Stimulated activated naive CD4-positive, alpha-beta T cell treated with Interleukin-2 at 50 U/mL for 16 hours (primary cell): Measurements from ENCODE around the gene FAM171A1.
"Not testable (repeated sequence)": the region's sequence is repeated elsewhere in the genome, so short reads cannot be mapped to it uniquely, and the experiment has no call there.

ENCODE experiments used
- DNase-seq: peaks from one replicate; lab custom pipeline; 2025; lab: John Stamatoyannopoulos, UW

The FAM171A1 gene

GRCh38 chr10:15290150-15290549 lies 80.9 kb downstream of the FAM171A1 start:
- DNase-seq = no peak

DNA sequence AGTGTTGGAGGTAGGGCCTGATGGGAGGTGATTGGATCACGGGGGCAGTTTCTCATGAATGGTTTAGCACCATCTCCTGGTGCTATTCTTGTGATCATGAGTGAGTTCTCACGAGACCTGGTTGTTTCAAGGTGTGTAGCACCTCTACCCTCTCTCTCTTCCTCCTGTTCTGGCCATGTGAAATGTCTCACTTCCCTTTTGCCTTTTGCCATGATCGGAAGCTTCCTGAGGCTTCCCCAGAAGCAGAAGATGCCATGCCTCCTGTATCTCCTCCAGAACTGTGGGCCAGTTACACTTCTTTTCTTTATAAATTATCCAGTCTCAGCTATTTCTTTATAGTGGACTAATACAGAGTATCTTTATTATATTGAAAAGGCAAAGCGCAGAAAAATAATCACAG lies 90.1 kb downstream of the FAM171A1 start:
- no peak for DNase-seq

DNA sequence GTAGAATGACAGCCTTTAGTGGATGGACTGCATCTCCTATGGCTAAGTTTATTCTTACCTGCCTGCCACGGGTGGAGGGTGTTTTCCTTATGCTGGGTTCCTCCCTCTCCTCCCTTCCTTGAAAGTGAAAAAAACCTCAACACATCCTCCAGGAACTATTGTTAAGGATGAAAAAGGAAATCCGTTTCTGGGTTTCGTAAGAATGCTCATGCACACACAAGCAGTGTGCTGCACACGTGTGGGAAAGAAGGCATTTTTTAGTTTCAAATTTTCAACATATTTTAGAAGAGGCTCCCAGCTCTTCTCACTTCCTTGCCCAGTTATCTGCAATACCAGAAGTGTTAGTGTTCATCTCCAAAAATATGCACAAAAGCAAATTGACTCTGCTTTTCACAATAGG lies 90.6 kb downstream of the FAM171A1 start:
- DNase-seq = no peak

DNA sequence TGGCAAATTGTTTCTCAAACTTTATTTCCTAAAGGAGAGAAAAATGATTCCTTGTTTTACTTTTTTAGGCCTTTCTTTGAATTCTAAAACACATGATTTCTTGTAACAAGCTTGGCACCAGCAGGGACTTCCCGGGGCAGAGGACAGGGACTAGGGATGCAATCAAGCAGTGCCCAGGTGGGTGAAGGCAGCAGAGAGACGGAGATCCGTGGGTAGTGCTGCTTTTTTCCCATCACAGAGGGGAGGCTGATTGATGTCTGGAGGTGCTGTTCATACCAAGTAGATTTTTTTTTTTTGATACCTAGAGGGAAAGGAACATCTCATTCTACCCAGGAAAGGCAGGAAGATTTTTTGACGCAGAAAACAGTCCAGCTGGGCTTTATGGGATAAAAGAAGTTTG lies 91.9 kb downstream of the FAM171A1 start:
- DNase-seq = no peak

- DNase-seq = no peak
These were observed 92.3 kb downstream of the FAM171A1 start for GRCh38 chr10:15278786-15279185.

DNA sequence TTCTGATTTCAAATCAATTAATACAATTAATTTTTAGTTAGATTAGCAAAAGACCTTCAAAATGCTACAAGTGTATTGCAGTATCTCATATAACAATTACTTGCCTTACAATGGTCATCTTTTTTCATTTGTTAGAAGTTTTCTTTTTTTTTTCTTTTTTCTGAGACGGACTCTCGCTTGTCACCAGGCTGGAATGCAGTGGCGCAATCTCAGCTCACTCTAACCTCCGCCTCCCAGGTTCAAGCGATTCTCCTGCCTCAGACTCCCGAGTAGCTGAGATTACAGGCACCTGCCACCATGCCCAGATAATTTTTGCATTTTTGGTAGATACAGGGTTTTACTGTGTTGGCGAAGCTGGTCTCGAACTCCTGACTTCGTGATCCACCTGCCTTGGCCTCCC lies 95.0 kb downstream of the FAM171A1 start:
- DNase-seq = not testable (repeated sequence)

GRCh38 chr10:15269838-15270237 lies 101.3 kb downstream of the FAM171A1 start:
- DNase-seq = not testable (repeated sequence)

DNA sequence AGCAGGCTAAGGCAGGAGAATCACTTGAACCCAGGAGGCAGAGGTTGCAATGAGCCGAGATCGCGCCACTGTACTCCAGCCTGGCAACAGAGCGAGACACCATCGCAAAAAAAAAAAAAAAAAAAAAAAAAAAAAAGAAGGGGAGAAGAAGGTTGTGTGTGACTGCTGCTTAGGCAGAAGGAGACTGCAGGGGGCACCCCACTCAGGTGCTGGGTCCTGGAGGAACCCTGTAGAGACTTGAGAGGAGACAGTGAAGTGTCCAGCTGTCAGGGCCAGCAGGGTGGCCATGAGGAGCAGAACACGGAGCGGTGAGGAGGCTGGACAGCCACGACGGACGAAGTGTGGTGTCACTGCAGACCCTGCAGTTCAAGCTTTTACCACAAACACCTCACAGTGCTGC lies 103.6 kb downstream of the FAM171A1 start:
- no peak for DNase-seq

GRCh38 chr10:15266117-15266516 lies 105.0 kb downstream of the FAM171A1 start:
- DNase-seq = no peak

DNA sequence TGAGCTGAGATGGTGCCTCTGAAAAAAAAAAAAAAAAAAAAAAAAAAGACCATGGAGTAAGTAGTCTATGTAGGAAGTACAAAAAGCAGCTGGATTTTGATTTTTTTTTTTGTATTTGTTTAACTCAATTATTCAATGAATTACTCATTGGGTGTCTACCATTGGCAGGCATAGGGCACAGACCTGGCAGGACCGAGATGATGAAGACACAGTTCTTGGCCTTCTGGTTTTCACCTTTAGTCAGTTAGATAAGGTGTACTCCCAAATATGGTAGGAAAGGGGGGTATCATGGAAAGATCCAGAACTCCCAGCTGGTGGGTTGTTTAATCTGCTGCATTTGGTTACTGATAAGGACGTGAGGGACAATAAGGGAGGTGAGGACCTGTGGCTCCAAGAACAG lies 105.5 kb downstream of the FAM171A1 start:
- no peak for DNase-seq

DNA sequence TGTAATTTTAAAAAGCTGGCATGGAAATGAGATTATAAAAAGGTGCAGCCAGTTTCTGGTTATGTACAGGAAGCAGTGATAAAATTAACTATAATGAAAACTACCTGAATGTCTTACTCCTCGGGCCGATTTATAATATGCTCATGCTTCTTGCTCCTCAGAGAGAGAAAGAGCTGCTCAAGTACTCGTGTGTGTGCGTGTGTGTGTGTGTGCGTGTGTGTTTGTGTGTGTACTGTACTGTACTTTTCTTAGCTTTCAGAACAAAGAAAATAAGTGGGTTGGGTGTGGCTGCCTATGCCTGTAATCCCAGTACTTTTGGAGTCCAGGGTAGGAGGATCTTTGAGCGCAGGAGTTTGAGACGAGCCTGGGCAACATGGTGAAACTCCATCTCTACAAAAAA lies 106.0 kb downstream of the FAM171A1 start:
- no peak for DNase-seq

DNA sequence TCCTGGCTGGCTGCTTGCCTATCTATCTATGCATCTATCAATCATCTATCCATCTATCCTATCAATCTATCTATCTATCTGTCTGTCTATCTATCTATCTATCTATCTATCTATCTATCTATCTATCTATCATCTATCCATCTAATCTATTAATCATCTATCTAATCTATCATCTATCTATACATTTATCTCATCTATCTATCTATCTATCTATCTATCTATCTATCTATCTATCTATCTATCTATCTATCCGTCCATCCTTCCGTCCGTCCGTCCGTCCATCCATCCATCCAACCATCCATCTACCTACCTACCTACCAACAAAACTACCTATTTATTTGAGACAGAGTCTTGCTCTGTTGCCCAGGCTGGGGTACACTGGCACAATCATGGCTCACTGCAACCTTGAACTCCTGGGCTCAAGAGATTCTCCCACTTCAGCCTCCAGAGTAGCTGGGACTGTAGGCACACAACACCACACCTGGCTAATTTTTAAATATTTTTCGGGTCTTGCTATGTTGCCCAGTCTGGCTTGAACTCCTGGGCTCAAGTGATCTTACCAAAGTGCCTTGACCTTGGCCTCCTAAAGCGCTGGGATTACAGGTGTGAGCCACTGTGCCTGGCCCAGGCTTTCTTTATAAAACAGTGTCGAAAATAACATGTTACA lies 107.3 kb downstream of the FAM171A1 start:
- no peak for DNase-seq

DNA sequence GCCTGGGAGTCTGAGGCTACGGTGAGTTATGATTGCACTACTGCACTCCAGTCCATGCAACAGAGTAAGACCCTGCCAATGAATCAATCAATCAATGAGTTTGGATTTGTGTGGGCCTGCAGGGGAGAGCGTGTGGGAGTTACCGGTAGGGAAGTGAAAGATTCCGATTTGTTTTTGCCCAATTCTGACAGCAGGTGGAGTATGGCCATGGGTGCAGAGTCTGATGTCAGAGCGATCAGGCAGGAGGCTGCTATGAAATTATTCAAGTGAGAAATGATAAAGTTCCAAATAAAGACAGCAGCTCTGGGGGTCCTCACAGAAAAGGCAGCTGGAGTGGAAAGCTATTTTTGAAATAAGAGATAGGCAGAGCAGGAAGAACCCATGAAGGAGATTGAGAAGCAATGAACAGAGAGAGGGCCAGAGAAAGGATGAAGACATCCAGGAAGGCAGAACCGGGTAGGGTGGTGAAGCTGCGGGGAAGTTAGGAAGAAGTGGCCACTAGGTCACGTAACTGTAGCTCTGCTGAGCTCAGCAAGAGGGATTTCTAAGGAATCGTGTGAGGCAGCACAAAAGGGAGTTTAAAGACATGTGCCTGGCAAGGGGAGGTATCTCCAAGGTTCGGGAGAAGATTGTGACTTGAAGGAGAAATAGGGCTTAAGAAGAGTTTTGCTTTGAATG lies 108.9 kb downstream of the FAM171A1 start:
- no peak for DNase-seq

DNA sequence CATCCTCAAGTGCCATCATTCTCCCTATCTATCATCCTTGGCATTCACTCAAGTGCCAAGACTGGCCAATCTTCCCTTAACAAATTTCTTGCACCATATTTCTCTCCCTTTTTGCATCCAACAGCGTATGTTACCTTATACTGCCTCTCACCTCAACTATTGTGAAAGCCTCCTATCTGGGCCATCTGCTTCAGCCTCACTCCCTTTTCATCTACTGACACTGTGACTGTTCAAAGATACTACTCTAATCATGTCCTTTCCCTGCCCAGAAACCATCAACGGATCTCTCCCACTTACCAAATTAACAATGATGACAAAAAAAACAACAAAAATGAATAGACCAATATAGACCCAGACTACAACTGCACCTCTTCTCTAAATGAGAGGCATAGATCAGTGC lies 112.0 kb downstream of the FAM171A1 start:
- DNase-seq = no peak

DNA sequence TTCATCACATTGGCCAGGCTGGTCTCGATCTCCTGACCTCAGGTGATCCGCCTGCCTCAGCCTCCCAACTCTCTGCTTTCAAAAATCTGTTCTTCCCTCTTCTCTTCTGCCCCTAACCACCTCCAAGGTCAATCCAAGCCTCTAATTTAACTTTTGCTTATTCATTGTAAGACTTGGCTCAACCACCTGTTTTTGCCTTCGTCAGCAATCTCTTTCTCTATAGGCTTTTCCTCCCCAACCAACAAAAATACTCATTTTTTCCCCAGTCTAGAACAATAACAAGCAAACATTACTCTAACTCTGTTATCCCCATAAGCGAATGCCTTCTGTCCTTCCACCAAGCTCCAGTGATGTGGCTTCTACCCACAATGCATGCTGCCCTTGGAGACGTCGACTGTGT lies 112.8 kb downstream of the FAM171A1 start:
- no peak for DNase-seq

DNA sequence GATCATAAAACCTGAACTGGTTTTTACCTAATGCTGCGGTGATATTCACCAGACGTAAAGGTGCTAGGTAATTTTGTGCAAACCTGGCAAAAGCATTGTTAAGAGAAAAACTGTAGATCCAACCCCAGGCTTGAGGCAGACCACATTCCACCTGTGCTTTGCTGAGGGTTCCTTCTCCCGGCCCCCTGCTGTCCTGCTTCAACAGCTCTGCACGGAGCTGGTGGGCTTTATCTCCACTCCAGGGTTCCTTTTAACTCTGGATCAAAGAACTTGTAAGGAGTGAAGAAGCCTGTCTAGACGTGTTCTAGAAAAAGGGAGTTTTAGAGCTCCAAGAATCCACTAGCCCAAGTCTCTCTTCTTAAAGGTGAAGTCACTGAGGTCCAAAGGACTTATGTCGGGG lies 115.1 kb downstream of the FAM171A1 start:
- DNase-seq = no peak

DNA sequence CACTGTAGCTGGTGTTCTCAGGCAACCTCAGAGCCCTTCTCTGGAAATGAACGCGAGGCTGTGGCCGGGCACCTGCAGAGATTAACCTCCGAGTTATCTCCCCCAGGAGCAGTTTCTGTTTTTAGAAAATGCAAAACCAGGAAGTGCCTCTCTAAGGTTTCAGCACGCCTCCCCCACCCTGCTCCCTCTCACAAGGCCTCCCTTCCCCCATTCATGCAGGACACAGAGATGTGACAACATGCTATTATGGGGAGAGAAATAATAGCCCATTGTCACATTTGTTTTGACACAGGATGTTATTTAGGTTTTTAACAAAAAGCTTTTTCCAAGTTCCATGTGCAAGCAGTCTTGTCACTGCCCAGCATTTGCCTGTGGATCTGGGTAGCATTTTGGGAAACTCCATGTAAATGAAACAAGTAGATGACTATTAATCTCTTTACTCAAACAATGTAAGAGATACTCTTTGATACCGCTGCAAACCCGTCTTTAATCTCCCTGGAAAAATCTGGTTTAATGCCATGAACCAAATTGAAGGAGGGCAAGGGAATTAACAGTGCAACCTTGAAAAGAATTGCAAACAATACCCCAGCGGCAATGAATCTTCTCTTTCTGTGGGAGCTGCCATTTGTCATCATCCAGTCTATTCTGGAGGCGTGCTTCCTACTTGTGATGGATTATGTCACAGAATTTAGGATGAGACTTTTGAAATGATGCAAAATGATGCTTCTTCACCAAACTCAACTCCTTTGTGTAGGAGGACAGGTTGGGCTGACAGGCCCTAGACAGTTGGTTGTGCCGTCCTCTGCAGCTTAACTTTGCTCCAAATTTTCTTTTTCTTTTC lies 116.1 kb downstream of the FAM171A1 start:
- no peak for DNase-seq

- DNase-seq = no peak
These were observed 116.9 kb downstream of the FAM171A1 start for GRCh38 chr10:15253951-15254807.

GRCh38 chr10:15252396-15252795 lies 118.7 kb downstream of the FAM171A1 start:
- no peak for DNase-seq

- no peak for DNase-seq
These were observed 119.2 kb downstream of the FAM171A1 start for GRCh38 chr10:15251791-15252380.

DNA sequence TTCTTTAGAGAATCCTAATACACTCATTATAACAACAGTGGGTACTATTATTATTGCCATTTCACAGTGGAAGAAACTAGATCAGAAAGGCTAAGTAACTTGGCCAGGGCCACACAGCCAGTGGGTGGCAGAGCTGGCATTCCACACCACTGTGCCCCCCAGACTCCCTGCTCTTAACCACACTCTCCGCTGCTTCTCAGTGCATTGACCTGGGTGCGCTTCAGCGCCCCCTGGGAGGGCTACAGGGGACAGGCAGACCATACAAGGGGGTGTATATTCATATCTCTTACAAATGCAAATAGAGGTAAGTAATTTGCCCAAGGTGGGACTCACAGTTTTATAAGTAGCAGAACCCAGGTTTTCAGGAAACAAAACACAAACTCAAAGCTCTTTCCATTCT lies 125.6 kb downstream of the FAM171A1 start:
- no peak for DNase-seq
